ENCODE measurements around the gene L3MBTL3. TPM values are rescaled to one million over a fixed set of nuclear protein-coding genes. Genes with fewer than 3 reads are reported as not detected.
"Not testable (repeated sequence)": the region's sequence is repeated elsewhere in the genome, so short reads cannot be mapped to it uniquely, and the experiment has no call there.

Gene L3MBTL3
- total RNA-seq, 1 experiment from 2014 or later: 5.2 TPM

DNA sequence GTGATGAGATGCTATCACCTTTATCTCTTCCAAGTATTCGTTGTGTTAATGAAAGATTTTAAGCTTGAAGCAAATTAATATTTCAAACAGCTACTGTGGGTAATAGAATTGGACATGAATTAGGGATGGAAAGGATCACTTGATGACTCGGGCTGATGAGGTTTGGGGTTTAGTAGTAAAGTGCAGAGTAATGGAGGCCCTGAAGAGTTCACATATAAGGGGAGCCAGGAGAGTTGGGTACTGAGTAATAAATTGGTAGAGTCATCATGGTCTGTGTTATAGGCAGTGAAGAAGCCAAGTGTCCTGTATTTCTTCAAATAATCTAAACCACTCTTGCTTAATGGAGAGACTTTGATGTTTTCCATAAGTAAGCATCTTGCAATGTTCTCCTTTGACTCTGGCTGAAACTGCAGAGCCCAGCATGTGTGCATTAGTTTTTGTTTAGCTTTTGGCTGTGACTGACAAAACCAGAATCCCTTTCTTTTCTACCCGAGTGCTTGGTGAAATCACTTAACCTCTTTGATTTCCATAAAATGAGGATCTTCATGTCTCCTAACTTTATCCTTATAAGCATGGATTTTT, 57.6 kb downstream of the L3MBTL3 start:
- DNase-seq (ENCODE audit: low read depth): no peak

DNA sequence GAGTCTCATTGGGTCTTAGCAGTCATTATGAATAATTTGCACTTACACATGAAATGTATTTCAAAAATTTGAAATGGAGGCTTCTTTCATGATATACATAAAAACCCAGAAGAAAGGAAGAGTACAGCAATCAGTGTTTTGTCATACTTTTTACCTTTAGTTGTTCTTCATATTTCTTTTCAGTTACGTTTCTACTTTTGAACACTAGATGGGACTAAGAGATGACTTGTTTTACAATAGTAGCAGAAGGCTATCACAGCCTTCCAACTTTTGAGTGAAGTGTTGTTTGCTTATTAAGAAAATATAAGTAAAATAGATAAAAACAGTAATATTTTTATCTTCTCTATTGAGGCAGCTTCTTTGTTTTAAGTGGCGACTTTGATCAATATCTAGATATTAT, 58.1 kb downstream of the L3MBTL3 start:
- no peak for DNase-seq (ENCODE audit: low read depth)

DNA sequence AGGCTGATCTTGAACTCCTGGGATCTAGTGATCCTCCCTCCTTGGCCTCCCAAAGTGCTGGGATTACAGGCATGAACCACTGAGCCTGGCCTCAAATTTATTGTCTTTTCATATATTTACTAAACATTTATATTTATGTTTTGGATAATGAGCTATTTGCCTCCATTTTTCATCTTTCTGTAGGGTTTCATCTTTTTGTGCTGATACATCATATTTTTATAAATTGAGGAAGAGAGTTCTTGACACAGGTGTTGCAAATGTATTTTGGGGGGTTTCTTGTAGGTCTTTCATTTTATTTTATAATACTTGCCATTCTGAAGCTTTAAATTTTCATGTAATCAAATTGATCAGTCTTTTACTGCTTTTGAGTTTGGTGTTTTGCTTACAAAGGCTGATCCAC, 72.4 kb downstream of the L3MBTL3 start:
- DNase-seq (ENCODE audit: low read depth): no peak

DNA sequence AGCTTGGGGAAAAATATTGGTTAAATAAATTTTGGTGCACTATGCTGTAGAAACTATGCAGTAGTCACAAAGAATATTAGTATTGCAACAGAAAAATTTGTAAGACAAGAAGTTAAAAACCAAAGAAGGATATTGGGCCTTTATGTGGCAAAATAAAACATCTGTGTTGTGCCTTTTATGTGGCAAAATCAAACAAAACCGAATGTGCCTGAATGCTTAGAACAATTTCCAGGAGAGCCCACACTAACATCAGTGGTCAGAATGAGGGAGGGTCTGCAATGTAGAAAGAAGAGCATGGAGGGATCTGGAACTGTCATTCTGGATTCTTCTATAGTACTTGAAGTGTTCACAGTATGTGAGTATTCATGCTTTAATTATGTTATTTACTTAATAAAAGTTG, 75.2 kb downstream of the L3MBTL3 start:
- DNase-seq (ENCODE audit: low read depth): no peak

DNA sequence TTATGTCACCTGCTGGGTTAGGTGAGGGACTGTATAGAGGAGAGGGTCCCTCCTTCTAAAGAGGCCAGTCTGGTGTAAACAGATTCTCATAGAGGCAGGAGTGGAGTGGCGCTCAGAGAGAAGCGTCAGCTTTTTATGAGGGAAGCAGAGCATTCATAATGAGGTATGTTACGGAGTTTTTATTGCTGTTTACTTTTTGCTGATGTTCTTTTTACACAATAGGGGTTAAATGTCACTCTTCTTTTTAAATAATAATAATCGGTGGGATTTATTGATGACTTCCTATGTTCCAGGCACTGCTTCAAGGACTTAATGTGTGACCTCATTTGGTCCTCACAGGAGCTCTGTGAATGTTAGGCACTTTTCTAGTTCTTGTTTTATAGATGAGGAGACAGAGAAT, 79.9 kb downstream of the L3MBTL3 start:
- DNase-seq (ENCODE audit: low read depth): no peak

DNA sequence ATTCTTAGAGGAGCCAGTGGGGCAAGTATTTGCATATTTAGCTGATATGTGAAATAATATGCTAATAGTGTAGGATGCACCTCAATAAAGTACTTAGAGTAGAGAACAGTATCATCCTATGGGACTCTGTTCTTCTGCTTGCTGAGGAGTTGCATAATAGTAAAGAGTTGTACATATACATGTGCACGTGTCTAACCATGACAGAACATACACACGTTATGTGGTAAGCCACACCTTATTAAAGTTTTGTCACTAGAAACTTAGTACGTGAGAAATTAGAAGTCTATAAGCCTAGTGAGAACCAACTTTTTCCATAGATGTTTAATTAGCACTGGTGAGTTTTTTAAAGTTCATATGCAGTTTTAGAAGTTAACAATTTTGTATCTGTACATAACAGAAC, 80.7 kb downstream of the L3MBTL3 start:
- no peak for DNase-seq (ENCODE audit: low read depth)

DNA sequence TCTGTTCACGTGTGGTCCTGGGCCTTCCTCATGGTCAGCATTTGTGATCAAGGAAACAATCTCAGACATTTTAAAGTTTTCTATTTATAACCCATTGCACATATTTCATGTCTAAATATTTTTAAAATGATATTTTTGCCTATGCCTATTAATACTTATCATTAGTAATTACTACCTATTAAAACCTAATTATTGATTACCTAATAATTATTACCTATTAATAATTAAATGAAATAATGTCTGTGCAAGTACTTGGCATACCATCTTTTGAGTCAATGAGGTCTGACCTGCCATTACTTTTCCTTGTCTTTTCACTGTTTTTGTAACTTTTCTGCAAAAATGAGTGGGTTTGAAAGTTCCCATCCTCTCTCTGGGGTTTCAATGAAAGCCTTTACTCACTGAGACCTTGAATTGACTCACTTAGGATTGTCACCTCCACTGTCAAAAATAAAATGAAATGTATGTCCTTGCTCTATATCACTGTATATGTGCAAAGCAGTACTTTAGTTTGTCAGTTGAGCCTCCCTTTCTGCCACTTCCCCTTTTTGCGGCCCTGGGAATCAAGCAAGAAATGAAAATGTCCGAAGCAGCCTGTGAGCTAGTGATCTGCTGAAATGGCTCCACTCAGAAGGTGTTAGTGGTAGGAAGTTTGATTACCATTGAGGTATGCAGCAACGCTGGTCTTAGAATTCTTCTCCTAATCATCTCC, 87.8 kb downstream of the L3MBTL3 start:
- DNase-seq (ENCODE audit: low read depth): no peak

DNA sequence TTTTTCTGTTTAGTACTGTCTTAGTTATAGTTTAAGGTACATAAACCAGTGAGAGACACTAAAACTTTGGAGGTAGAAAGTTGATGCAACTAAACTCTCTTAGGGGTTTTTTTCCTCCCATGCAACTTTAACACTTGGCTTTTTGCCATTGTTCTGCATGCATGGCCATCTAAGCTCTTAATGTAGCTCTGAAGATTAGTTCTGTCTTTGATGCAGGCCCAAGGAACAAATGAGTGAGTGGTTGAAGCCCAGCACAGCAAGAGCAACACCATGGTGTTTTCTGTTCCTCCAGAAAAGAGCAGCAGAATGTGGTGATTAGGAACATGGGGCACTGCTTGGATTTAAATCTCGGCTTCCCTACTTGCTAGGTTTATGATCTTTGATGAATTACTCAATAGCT, 89.3 kb downstream of the L3MBTL3 start:
- DNase-seq (ENCODE audit: low read depth): no peak

DNA sequence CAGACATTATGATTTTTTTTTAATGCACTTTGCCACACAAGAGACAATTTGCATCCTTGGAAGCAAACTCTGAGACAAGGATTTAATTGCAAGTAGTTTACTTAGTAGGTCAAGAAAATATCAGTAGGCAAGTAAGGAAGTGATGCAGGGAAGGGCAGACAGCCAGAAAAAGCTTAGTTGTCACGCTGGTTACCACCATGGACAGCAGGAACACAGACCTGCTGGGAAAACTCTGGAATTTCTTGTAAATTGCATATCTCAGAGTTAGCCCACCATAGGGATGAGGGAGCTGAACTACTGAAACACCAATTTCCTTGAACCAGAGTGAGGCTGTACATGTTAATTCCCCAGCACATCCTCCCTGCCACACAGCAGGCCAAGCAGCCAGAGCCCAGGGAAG, 92.7 kb downstream of the L3MBTL3 start:
- no peak for DNase-seq (ENCODE audit: low read depth)

DNA sequence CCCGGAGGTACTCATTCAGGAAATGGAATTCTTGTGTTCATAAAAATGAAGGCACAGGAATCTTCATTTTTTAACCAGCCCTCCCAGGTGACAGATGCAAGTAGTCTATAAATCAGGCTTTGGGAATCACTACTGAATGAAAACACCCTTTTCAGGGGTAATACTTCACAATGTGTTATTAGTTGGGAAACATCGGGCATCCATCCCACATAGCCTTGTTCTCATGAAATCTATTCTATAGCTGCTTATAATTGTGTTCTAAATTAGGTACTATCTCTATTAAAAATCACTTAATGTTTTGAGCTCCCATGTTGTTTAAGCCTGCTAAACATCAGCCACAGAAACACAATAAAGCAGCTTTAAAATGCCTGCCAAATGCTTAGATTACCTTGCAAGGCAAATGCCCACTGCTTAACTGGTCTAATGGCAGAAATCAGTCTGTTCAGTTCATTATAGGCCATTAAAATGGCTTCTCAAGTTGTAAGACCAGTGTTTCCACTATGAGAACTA, 94.9 kb downstream of the L3MBTL3 start:
- DNase-seq (ENCODE audit: low read depth): no peak

DNA sequence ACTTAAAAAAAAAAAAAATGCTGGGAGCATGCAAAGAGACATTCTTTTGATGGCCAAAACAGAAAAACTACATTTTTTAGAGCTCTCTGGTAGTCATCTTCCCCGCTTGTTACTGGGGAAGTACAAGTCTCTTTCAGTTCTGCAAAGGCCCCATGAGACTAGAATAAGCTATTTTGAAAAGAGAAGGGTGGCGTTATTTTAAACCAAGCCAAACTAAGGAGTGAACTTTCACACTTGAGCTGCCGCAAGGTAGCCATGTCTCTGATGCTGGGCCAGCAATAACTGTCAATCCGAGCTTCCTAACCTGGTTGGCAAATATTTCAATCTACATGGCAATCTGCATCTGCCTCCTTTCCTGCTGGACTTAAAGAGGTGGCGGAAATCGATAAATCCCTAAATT, 96.7 kb downstream of the L3MBTL3 start:
- no peak for DNase-seq (ENCODE audit: low read depth)

DNA sequence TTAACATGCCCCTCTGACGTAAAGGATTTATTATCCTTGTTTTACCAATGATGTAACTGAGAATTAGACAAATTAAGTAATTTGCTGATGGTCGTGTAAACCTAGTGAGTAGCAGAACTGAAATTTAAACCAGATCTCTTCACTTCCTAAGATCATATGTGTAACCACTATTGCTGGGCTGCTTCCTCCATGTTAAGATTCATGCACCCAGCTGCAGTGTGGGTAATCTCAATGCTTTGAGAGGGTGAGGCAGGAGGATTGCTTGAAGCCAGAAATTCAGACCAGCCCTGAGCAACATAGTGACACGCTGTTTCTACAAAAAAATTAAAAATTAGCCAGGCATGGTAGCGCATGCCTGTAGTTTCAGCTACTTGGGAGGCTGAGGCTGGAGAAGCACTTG, 97.9 kb downstream of the L3MBTL3 start:
- DNase-seq (ENCODE audit: low read depth): no peak

DNA sequence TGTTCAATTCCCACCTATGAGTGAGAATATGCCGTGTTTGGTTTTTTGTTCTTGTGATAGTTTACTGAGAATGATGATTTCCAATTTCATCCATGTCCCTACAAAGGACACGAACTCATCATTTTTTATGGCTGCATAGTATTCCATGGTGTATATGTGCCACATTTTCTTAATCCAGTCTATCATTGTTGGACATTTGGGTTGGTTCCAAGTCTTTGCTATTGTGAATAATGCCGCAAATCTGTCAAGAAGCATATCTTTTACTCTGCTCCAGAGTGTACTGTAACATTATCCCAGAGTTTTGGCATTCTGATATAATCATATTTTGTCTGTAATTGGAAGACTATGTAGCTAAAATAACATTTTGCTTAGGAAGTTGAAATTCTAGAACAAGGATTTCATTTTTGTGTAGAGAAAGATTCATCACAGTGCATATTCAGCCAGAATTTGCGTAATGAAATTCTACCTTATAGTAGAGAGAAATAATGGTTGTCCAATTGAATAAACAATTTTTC, 98.9 kb downstream of the L3MBTL3 start:
- not testable (repeated sequence) for DNase-seq (ENCODE audit: low read depth)

DNA sequence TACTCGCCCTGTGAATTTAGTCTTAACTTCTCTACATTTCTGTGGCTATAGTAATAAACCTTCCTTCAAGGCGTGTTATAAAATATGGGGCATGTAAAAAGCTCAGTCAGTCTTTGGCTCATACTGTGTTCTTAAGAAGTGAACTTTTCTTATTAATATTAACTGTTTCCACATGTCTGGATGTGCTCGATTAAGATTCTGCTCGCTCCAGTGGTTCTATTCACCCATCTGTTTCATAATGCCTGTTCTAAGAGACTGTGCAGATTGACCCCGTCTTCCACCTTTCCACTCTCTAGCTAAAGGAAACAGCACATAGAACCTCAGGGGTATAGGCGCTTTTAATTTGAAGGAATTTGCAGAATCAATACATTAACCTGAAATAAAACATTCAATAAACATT, 99.9 kb downstream of the L3MBTL3 start:
- no peak for DNase-seq (ENCODE audit: low read depth)

DNA sequence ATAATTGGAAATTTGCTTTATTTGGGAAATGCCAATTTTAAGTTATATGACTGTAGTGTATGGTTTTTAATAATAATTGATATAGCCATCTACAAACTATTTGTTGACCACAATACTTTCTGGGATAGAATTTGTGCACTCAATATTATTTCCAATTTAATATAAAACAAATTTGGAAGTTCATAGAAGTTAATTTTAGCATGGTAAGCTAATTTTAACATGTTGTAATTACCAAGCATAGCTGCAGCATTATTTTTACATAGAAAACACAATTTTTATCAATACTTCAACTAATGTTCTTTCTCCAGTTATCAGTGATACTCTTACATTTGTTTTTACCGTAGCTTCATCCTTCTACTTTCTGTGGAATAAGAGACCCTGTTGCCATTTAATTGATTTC, 100.8 kb downstream of the L3MBTL3 start:
- no peak for DNase-seq (ENCODE audit: low read depth)

DNA sequence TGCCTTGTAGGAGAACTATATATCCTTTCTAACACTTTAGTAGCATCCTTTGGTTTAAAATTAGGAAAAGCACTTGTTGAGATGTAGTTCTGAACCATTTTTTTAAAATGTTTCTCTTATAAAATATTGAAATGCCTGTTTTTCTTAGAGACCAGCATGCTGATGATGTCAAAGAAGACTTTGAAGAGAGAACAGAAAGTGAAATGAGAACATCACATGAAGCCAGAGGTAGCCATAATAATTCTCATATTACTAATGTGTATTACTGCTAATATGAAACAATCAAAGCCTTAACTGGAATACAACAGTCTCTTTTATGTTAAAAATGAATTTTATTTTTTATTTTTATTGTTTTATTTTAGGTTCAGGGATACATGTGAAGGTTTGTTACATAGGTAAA, 102.3 kb downstream of the L3MBTL3 start:
- no peak for DNase-seq (ENCODE audit: low read depth)

DNA sequence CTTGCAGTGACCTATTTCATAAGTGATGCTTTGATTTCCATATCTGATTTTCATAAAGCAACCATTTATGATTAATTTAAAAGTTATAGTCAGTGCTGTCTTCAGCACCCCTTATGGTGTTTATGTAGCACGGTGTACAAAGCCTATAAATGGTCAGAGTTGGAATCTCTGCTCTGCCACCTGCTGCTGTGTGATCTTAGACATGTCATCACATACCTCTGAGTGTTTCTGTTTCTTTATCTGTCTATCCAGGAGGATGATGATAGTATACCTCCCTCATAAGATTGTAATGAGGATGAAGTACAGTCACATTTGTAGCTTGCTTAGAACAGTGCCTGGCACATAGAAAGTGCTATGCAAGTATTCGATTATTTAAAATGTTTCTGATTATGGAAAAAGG, 103.9 kb downstream of the L3MBTL3 start:
- no peak for DNase-seq (ENCODE audit: low read depth)

DNA sequence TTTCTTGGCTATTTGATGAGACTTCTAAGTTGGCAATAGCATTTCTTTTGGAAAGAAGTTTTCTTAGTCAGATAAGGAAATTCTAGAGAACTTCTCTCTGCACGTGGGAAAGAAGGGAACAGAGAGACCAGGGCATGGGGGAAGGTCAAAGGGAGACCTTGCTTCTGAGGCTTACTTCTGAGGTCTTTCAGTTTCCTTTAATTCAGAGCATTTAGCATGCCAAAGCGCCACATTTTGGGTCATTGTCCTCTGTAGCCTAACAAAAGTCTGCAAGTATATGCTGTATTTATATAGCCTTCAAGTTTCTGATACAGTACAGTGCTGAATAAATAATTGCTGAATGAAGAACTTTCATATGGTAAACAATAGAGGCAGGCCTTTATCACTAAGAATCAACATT, 108.8 kb downstream of the L3MBTL3 start:
- DNase-seq (ENCODE audit: low read depth): no peak

DNA sequence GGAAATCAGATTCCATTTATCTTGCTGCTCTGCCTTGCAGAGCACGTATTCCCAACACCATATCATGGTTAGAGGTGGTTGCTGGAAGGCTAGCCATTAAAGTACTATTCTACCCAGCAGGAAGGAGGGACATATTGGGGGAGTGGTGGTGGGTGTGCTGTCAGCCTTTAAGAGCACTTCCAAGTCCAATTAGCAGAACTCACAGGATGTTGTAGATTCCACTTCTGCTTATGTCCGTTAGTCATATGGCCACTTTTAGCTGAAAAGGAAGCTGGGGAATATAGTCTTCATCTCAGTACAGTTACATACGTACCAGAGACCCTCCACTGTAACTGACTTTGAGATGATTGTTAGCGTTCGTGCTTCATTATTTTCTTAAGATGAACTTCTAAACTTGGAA, 109.9 kb downstream of the L3MBTL3 start:
- DNase-seq (ENCODE audit: low read depth): no peak

DNA sequence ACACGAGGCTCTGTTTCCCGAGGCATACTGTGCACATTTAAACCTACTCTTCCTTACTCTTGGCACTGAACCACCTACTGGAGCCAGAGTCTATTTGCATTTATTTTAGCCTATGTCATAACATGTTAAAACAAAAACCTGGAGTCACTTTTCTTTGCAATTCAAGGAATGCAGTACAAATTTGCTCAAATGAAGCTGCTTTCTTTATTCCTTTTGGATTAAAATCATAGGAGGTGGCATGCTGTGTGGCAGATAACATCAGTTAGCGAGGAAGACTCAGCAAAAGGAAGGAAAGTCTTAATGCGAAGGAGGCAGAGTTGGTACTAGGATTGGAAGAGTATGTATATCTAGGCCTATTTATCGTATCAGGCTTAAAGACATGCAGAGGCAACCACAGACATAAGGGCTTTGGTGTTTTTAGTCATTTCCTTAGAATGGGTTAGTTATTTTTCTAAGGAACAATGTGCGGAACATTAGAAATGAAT, 111.4 kb downstream of the L3MBTL3 start:
- no peak for DNase-seq (ENCODE audit: low read depth)

DNA sequence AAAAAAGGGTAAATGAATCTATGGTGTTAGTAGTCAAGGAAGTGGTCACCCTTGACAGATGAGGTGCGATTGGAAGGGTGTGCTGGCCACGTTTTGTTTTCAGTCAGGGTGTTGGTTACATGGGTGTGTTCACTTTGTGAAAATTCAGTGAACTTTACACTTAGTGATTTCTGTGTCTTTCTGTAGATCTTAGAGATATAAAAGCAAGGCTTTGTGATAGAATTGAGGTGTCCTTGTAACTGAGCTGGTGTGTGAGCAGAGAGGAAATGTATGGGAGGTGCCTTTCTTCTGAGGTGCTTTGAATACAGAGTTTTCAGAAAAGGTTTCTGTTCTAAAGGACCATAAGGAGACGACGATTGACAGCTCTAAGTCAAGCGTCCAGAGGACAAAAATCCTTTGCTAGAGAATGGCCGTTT, 113.9 kb downstream of the L3MBTL3 start:
- DNase-seq (ENCODE audit: low read depth): no peak

DNA sequence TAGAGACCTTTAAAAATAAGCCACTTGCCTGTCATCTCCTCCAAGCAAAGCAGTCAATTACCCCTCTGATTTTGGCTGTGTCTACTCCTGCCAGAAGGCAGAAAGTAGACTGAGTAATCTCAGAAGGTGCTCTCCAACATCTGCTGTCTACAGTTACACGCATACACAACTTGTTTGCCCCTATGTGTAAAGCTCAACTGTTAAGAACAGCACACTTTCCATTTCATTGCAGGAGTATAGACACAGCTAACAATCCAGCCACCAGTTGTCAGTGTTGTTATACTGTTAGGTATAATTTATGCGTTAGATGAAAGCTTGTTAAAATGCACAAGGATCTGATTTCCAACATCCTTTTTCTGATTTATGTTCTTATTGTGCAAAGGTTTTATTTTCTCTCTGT, 116.2 kb downstream of the L3MBTL3 start:
- no peak for DNase-seq (ENCODE audit: low read depth)

DNA sequence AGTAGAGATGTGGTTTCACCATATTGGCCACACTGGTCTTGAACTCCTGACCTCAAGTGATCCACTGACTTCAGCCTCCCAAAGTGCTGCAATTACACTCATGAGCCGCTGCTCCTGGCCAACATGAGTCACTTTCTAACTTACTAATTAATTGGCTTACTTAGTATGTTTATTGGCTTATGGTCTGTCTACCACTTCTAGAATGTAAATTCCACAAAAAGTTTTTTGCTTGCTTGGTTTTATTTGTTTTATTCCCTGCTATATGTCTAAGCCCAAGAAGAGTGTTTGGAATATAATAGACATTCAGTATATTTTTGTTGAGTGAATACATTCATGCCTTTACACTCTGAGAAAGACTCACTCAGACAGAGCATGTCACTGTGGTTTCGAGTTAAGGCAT, 118.4 kb downstream of the L3MBTL3 start:
- DNase-seq (ENCODE audit: low read depth): no peak

Measured in HT1080 (cell line).